Tongue (tissue), 2 donors: ENCODE data around the gene TJAP1. TPM values are rescaled to one million over a fixed set of nuclear protein-coding genes. Genes with fewer than 3 reads are reported as not detected.
A peak's percentile ranks its signal among the peaks of the same experiment; 100 is the strongest.
"Not testable (repeated sequence)": the region's sequence is repeated elsewhere in the genome, so short reads cannot be mapped to it uniquely, and the experiment has no call there.

Source experiments
- DNase-seq: peaks from one replicate; pipeline ENCODE4 v3.0.0-alpha.2; 2015
- total RNA-seq: library from RNA; depleted of rRNA; stranded (reverse); fragments of >200 nt; gene quantifications from one replicate; pipeline ENCODE4 v1.2.3, GENCODE V29; 2014

TJAP1 gene
- total RNA-seq, 1 donor from 2014 or later = 26.8 TPM

DNA sequence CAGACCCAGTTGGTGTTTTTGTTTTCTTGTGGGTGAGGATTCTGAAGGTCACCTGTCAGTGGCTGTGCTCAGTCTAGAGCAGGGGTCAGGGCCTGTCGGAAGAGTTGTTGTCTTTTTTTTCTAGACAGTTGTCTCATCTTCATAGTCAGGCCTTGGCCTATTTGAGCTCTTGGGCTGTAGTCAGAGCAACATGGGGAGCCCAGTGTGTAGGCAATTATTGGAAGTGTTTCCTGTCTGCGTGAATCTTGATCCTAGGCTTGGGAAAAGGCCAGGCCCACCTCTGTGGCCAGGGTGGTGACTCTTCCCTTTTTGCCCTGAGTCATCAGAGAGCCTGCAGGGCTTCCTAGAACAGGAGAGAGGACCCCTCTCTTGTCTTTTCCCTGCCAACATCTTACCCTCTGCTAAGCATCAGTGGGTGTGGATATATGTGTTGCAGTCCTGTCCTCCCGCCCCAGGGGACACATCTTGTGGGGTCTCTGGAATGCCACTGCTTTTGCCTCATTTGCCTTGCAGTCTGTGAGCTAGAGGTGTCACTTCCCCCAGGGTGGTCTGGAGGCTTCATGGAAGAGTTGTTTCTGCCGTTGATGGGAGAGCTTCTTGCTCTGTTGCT, 11.4 kb downstream of the TJAP1 start:
- DNase-seq = no peak

DNA sequence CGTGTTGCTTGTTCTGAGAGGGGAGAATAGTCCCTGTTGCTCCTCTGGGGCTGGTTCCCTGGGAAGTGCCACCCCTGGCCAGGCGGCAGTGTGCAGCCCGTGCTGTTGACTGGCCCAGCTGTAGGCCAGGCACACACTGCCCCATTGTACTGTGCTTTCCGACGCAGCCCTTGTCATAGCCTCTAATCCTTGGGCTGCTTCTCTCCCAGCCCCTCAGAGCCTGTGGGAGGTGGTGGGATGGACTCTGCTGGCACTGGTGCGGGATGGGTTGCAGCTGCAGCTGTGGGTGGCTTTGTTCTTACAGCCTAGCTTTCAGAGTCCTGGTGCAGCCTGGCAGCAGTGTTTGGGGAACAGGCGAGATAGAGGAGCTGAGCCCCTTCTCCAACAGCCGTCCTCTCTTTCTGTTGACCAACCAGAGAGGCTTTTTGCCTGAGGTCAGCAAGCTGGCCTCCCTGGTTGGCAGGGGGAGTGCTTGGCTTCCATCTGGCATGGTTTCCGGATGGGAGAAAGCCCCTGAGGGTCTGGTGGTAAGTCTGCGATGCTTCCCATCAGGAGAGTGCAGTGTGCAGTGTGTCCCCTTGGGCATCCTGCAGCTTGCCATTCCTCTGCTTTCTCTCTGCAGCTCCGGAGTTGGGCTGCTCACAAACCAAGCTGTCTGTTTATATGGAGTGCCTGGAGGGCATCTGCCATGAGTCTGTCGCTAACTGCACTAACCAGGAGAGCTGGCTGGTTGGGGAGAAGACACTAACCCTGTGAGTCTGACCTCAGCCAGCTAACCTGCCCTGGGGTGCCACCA, 12.1 kb downstream of the TJAP1 start:
- DNase-seq = peak; percentile 89

DNA sequence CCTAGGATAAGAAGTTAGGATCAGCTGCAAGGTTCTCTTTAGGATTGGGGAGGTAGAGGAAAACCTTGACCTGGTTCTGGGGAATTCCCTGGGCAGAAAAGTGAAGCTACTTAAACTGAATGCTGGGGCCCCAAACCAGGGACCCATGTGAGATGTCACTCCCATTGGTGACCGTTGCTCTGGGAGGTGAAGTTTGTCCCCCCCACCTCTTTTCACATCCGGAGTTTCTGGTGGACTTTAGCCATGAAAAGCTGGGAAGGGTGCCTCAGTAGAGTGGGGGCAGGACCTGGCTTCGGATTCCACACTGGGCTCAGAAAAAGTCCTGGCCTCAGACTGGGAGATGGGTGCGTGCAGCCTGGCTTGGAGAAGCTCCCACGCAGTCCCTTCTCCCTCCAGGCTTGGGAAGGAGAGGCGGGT, 13.2 kb downstream of the TJAP1 start:
- no peak for DNase-seq

DNA sequence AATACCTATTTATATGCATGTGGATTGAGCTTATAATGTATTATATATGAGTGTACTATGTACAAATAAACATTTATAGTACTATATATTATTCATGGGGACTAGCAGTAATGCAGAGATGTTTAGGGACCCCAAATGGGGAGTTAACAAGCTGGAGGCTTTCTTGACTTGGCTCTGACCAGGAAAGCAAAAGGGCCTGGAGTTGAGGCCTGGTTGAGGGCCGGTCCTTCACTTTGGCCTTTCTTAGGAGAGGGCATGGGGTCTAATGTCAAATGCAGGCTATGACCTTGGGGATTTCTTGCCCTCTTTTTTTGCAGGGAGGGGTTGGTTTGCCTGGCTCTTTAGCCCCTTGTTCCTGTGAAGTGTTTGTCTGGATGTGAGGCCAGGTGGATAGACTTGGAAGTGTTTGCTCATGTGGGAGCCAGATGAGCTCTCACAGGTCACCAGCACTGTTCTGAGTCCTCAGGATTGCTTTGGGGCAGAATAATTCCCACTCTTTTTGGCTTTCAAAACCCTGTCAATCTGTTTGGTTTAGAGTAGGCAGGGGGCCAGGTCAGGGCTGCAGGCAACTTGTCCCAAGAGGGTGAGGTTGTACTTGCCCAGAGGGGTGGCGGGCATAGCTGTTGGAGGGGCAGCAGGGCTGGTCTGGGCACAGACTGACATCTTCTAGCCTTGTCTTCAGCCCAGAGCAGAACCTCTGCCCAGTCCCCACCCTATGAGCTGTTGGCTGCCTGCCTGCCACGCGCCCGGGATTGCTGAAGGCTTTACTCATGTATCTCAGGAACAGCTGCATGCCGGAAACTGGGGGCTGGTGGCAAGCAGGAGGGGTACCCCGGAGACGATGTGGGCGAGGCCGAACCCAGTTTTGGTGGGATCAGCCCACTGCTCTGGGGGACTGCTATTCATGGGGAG, 14.6 kb downstream of the TJAP1 start:
- DNase-seq = peak; percentile 92

DNA sequence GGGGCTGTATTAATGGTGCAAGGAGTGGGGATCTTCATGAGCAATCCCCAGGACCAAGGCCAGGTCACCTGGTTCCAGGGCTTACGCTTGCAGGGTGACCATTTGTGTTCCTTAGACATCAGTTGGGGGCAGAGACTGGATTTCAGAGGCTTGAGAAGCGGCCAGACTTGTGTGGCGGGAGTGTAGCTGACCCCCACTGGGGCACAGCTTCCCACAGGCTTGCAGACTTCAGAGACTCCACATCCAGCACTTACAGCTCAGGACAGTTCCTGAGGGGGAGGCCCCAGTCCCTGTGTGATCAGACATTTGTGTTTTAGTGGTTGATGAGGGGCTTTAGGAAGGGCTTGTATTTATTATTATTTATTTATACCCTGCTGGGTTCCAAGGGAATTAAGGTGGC, 15.3 kb downstream of the TJAP1 start:
- DNase-seq = peak; percentile 41

DNA sequence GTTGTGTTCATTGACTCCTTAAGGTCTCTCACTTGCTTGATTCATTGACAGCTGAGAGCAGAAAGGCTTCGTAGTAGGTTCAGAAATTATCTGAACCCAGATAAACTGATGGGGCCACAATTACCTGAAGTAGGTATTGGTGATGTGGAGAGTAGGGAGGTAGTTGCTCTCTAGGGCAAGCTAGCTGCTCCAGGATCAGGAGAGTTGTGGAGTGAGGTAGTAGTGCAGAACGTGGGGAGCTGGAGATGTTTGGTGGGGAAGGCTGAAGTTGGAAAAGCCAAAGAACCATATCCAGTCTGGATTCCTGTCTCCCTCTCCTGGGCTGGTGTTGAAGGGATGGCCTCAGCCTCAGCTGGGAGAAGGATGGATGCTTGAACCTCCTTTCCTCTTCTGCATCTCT, 15.9 kb downstream of the TJAP1 start:
- DNase-seq = no peak

DNA sequence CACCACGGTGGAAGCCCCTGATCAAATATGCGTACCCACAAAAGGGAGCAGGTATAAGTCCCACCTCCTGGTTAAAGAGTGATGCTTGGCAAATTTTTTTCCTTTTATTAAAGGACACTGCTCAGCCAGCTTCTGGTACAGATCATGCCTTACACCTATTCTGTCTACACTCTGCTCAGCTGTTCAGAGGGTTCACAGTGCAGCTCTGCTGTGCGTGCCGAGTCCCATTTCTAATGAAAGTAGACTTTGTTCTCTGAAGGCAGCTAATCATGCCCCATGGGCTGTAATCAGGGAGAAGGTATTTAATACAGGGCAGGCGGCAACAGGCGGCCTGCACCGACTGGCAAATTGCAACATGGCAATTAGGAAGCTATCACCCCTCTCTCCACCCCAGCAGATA, 16.5 kb downstream of the TJAP1 start:
- DNase-seq = no peak

DNA sequence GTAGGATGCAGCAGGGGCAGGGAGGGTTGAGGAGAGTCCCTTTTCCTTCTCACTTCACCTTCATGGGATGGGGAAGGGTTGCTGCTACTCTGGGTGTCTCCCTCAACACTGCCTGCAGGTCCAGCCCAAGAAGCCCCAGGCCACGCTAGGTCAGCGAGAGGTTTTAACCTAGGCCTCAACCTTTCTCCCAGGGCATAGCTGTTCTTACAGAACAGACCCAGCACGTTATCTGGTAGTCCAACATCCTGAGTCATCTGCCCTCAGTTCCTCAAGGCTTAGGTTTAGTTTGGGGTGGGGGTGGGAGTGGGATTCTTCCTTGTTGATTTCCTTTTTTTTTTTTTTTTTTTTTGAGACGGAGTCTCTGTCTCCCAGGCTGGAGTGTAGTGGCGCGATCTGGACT, 17.0 kb downstream of the TJAP1 start:
- DNase-seq = no peak

DNA sequence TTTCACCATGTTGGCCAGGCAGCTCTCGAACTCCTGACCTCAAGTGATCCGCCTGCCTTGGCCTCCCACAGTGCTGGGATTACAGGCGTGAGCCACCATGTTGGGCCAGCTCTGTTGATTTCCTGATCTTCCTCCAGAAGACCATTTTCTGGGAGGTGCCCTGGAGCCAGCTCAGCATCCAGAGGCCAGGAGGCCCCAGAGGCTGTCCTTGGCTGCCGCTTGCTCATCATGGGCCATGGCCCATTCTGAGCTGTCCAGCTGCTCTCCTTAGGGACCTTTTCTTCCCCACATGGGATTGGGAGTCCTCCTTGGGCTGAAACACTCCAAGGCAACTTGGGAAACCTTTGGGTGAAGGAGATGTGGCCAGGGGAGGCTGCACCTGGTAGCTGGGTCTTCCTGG, 17.4 kb downstream of the TJAP1 start:
- DNase-seq = no peak

DNA sequence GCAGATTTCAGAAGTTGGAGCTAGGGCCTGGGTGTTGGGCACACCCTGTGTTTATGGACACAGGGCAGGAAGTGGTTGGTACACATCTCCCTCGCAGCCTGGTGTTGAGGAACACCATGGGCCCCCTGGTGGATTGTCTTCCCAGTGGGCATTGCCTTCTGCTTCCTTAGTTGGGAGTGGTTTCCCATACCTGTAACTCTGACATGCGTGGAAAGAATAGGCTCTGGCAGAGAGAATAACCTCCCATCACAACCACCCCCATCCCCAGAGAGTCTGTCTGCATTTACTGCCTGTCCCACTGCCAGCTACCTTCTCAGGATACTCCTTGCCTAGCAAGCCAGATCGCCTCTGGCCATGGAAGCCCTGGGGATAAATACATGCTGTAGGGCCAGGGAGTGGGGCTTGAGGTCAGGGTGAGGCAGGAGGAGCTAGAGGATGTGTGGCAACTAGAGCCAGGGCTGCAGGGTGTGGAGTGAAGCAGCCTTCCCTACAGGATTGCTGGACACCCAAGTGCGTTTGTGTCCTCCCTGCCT, 18.1 kb downstream of the TJAP1 start:
- DNase-seq = no peak

DNA sequence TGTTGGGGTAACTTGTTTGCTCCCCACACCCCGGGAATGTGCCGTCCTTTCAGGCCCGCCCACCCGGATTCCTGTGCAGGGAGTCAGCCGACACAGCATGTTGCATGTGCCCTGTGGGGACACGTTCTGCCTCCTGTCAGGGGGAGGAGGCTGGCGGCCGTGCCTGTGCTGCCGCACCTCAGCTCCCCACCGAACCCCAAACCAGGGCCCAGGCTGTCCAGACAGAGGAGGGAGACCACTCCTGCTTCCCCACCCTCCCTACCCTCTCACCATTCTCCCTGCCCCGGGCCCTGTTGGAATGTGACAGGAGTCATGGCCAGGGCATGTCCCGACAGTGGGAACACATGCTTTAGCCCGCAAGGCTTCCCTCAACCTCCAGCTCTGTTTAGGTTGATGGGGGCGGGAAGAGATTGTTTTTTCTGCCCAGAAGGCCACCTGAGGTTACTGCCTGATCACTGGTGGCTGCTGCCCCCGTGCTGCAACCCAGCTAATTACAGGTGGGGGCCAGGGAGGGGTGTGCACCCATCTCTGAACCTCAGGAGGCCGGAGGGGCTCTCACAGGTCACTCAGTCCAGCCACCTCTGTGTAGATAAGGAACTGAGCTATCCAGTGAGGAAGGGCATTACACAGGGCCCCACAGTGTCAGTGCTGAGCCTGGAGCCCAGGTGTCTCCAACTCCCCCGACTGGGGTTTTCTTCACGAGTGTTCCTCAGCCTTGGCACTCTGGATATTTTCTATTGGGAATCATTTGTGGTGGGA, 19.2 kb downstream of the TJAP1 start:
- DNase-seq = peak; percentile 68

DNA sequence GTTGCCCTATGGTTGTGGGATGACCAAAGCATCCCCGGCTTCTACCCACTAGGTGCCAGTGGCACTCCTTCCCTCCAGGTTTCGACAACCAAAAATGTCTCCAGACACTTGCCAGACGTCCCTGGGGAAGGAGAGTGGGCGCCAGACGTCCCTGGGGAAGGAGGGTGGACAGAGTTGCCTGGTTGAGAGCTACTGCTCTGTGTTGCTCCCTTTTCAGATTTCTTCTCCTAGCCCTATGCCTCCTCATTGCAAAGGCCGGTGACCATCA, 19.7 kb downstream of the TJAP1 start:
- DNase-seq = no peak

DNA sequence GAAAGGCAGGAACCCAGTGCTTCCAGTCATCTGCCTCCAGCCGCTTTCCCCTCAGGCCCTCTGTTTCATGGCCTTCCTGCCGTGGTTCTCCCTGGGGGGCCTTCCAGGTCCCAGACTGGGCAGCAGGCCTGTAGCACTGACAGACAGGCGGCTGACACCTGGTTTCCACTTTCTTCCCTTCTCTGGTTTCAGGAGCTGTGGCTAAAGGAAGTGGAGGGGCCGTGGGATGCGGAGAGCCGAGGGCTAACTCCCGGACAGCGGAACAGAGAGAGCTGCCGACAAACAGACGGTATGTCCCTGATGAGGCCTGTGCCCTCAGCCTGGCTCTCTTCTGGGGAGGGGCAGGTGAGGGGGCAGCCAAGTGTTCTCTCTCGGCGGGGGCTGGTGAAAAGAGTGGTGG, 20.3 kb downstream of the TJAP1 start:
- DNase-seq = peak; percentile 52

DNA sequence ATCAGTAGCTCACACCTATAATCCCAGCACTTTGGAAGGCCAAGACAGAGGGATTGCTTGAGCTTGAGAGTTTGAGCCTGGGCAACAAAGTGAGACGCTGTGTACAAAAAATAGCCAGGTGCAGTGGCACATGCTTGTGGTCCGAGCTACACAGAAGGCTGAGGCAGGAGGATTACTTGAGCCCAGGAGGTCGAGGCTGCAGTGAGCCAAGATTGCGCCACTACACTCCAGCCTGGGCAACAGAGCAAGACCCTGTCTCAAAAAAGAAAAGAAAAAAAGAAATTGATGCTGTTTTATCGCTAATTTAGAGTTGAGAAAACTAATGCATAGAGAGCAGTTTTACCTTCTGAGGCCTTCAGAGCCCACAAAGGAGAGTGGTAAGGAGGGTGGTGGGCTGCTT, 20.9 kb downstream of the TJAP1 start:
- not testable (repeated sequence) for DNase-seq

DNA sequence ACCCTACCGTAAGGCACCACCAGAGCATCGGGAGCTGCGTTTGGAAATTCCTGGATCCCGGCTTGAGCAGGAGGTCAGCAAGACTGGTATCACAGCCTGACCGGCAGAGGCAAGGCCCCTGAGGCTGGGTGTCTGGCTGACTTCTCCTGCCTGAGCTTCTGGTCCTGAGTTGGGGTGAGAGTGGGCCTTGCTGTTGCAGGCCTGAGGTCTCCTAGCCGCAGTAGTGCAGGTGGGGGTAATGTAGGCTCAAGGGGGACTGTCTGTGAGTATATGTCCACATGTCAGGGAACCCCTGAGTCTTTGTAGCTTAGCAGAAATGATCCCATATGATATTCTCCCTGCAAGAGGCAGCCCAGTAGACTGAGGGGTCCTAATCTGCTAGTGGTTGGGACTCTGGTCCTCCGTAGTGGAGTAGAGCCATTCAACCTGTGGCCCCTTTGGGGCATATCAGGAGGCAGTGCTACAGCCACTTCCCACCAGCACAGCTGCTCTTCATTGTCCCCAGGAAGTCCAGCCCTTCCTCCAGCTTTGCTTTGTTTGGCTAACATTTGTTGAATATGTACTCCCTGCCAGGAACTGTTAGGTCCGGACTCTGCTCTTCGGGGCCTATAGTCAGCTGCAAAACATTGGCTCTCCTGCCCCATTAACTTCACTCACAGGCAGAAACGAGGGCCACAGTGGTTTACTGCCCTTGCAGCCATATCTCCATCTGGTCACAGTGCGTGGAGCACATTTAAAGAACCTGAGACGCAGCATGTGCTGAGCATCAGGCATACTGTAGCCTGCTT, 21.9 kb downstream of the TJAP1 start:
- no peak for DNase-seq

DNA sequence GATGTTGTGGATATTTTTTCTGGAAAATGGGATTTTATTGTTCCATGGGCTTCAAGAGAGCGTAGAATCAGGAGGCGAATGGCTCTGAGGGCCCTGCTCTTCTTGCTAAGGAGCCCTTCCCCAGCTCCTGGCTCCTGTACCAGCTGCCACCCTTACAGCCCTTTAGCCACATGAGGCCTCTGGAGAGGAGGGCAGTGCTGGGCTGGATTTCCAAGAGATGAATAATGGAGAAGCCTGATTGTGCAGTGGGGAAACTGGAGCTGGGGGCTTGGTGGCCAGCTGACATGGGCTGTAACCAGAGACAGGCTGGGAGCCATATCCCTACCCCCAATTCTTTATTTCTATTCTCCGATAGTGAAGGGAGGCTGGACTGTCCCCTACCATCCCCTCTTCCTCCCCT, 23.6 kb downstream of the TJAP1 start:
- no peak for DNase-seq

DNA sequence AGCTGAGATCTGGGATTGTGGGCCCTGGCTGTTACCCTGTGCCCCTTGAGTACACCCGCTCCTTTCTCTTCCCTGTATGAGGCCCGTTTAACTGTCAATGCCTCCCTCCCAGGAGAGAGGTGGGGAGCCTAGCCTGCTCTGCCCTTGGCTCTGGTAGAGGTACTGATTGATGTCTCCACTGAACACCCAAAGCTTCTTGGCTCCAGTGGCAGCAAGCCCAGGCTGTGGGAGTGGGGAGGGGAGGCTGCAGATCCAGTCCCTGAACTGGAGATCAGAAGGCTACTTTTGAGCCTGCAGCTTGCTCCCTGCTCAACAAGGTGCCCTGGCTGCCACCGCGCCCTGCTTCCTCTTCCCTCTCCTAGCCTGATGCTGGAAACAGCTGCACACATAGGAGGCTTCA, 25.3 kb downstream of the TJAP1 start:
- no peak for DNase-seq

DNA sequence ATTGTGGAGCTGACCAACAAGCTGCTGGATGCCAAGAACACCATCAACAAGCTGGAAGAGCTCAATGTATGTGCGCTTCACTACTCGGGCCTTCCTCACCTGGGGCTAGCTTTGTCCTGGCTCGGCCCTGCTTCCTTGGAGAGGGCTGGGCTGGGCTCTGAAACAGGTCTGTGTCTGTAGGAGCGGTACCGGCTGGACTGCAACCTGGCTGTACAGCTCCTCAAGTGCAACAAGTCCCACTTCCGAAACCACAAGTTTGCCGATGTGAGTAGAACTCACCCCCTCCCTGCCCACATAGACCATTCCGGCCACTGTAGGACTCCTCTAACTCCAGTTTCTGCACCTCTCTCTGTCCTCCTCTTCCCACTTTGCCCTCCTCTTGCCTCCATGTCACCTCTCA, 26.1 kb downstream of the TJAP1 start:
- no peak for DNase-seq

DNA sequence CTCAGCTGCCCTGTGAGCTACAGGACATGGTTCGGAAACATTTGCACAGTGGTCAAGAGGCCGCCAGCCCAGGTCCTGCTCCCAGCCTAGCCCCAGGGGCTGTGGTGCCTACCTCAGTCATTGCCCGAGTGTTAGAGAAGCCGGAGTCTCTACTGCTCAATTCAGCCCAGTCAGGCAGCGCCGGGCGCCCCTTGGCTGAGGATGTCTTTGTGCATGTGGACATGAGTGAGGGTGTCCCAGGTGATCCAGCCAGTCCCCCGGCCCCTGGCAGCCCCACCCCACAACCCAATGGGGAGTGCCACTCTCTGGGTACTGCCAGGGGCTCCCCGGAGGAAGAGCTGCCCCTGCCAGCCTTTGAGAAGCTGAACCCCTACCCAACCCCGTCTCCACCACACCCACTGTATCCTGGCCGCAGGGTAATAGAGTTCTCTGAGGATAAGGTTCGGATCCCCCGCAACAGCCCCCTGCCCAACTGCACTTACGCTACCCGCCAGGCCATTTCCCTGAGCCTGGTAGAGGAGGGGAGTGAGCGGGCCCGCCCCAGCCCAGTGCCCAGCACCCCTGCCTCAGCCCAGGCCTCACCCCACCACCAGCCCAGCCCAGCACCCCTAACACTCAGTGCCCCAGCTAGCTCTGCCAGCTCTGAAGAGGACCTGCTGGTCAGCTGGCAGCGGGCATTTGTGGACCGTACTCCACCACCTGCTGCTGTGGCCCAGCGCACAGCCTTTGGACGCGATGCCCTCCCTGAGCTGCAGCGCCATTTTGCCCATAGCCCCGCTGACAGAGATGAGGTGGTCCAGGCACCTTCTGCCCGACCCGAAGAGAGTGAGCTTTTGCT, 27.6 kb downstream of the TJAP1 start:
- DNase-seq = no peak

DNA sequence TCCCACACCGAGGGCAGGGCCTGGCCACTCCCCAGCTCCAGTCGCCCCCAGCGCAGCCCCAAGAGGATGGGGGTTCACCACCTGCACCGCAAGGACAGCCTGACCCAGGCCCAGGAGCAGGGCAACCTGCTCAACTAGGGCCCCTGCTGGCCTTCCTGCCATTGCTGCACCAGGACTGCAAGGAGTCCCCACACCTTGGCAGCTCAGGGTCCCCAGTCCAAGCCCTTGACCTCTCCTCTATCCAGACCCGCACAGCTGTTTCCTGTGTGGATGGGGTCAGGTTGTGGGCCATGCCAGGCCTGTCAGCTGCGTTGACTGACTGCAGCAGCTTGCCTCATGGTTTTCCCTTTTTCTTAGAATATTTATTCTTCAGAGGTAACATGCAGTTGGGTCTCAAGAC, 28.3 kb downstream of the TJAP1 start:
- DNase-seq = no peak

DNA sequence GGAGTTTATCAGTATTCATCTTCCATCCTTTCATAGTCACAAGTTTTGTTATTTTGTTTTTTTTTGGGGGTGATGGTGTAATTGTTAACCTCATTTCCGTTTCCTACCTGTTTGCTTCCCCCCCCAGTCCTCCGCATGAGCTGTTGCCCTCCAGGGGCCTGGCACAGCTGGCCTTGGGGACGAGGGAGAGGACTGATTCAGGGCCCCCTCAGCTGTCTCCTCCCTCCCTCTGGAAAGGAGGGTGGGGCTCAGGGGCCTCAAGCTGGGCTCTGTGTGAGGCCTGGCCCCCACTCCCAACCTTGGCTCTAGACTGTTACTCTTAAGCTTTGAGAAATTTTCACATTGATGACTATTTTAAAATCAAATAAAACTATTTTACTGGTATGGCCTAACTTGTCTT, 28.8 kb downstream of the TJAP1 start:
- DNase-seq = no peak
